Fibroblast of lung (primary cell): ENCODE data around the gene RNF148.

Source experiments
- EZH2 ChIP-seq: IDR thresholded peaks from 2 replicates; pipeline ENCODE4 v1.5.1; 2012; ENCODE audit warnings: low read length, control low read depth, mild to moderate bottlenecking; ENCODE audit errors: missing control alignments
- TF ChIP-seq, protein P1 (sequence below), 2 donors: IDR thresholded peaks in 1 of 2; conservative IDR thresholded peaks in 1 of 2; 1 replicate in 1 of 2; 2 replicates in 1 of 2; pipeline ENCODE4 v1.5.1; 2011 to 2012; ENCODE audit warnings: low read length in 2 of 2, control low read depth in 1 of 2, inconsistent platforms in 1 of 2, low read depth in 1 of 2, mild to moderate bottlenecking in 1 of 2

DNA sequence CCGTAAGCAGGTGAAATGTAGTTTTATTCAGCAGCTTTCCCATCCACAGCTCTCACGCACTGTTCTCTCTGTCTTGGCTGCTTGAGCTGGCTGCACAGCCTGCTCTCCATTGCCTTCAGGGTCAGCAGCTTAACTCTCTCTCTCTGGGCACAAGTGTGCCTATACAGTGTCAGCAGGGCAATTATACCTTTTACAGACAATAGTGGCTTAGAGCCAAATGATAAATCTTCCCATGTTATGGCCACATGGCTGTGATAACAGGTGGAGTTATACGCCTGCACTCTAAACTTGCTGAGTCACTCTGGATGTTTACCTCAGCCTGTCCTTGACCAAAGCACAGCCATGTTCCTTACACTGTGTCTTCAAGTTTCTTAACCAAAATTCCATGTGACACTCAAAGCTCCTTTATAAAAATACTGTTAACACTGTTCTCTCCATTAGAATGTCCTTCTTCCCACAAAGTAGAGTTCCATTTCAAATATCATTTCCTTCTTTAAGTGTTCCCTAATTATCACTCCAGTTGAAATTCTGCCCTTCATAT is 9.9 kb downstream of the RNF148 start:
- TF ChIP-seq, protein P1, sequence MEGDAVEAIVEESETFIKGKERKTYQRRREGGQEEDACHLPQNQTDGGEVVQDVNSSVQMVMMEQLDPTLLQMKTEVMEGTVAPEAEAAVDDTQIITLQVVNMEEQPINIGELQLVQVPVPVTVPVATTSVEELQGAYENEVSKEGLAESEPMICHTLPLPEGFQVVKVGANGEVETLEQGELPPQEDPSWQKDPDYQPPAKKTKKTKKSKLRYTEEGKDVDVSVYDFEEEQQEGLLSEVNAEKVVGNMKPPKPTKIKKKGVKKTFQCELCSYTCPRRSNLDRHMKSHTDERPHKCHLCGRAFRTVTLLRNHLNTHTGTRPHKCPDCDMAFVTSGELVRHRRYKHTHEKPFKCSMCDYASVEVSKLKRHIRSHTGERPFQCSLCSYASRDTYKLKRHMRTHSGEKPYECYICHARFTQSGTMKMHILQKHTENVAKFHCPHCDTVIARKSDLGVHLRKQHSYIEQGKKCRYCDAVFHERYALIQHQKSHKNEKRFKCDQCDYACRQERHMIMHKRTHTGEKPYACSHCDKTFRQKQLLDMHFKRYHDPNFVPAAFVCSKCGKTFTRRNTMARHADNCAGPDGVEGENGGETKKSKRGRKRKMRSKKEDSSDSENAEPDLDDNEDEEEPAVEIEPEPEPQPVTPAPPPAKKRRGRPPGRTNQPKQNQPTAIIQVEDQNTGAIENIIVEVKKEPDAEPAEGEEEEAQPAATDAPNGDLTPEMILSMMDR (conservative IDR thresholded peaks at IDR 0.05 in 1 of 2, IDR thresholded peaks at IDR 0.05 in 1 of 2; ENCODE audit: low read depth in 1 of 2, low read length in 2 of 2), result no peak
- no peak for TF ChIP-seq EZH2
